CD4-positive, alpha-beta T cell (primary cell): ENCODE data around the gene RIT2. TPM values are rescaled to one million over a fixed set of nuclear protein-coding genes. Genes with fewer than 3 reads are reported as not detected.

ENCODE experiments used
- ATAC-seq: fragments of 200-7000 bp; cut with Tn5 transposase; one replicate; pipeline ENCODE4 v1.10.0; 2022; ENCODE audit warnings: mild to moderate bottlenecking; ENCODE audit not compliant: poor library complexity
- CTCF ChIA-PET: fragments of 350-600 bp; sonication (Branson Sonifier 250); formaldehyde crosslinking; loops from one replicate; lab custom pipeline; 2021; ENCODE audit warnings: antibody characterized with exemption, inconsistent platforms; lab: Charles Lee
- POLR2A ChIA-PET: fragments of 350-600 bp; sonication (Branson Sonifier 250); formaldehyde crosslinking; loops from one replicate; lab custom pipeline; 2021; ENCODE audit warnings: antibody characterized with exemption, inconsistent platforms; lab: Charles Lee
- DNase-seq, 14 experiments: peaks; one replicate each; pipeline ENCODE4 v3.0.0-alpha.2; 2013 to 2020; ENCODE audit warnings: mixed read lengths in 2 of 14
- H3K27ac ChIP-seq, 2 donors: one replicate each; pipeline versions ENCODE4 v1.5.1 to v1.7.0; 2013; ENCODE audit warnings: low read length in 2 of 2, low read depth in 1 of 2, mild to moderate bottlenecking in 1 of 2
- H3K27me3 ChIP-seq, 2 experiments: 1 replicate in 1 of 2; 2 replicates in 1 of 2; pipeline versions ENCODE4 v1.6.1 to v1.7.0; 2013; ENCODE audit warnings: low read length in 2 of 2, control low read depth in 1 of 2, mild to moderate bottlenecking in 1 of 2, moderate library complexity in 1 of 2; ENCODE audit not compliant: insufficient read depth in 2 of 2, control insufficient read depth in 1 of 2
- H3K36me3 ChIP-seq: one replicate; pipeline ENCODE4 v1.6.1; 2013; ENCODE audit warnings: low read length, control low read depth; ENCODE audit not compliant: insufficient read depth
- H3K4me1 ChIP-seq: one replicate; pipeline ENCODE4 v1.6.1; 2013; ENCODE audit warnings: low read length, control low read depth; ENCODE audit not compliant: insufficient read depth
- H3K4me3 ChIP-seq: one replicate; pipeline ENCODE4 v1.5.1; 2013; ENCODE audit warnings: mild to moderate bottlenecking, low read length, moderate library complexity
- H3K9me3 ChIP-seq, 2 experiments: 1 replicate in 1 of 2; 2 replicates in 1 of 2; pipeline versions ENCODE4 v1.6.1 to v1.7.0; 2013; ENCODE audit warnings: low read length in 2 of 2, mild to moderate bottlenecking in 2 of 2, control low read depth in 1 of 2, moderate library complexity in 1 of 2; ENCODE audit not compliant: control insufficient read depth in 1 of 2, insufficient read depth in 1 of 2
- H3K27ac Mint-ChIP-seq: one replicate; pipeline ENCODE4 v1.8.0; 2020; ENCODE audit warnings: mixed read lengths
- H3K27me3 Mint-ChIP-seq: one replicate; pipeline ENCODE4 v1.8.0; 2021; ENCODE audit warnings: mixed read lengths
- H3K36me3 Mint-ChIP-seq: one replicate; pipeline ENCODE4 v1.8.0; 2021; ENCODE audit warnings: low read depth, mixed read lengths
- H3K4me1 Mint-ChIP-seq: one replicate; pipeline ENCODE4 v1.8.0; 2021; ENCODE audit warnings: low read depth, mixed read lengths
- H3K4me3 Mint-ChIP-seq: one replicate; pipeline ENCODE4 v1.8.0; 2020; ENCODE audit warnings: mild to moderate bottlenecking, mixed read lengths
- H3K9me3 Mint-ChIP-seq: one replicate; pipeline ENCODE4 v1.8.0; 2020; ENCODE audit warnings: mixed read lengths
- CTCF ChIP-seq: fragments of 200-600 bp; IDR thresholded peaks from one replicate; pipeline ENCODE4 v1.8.0; 2022; ENCODE audit warnings: antibody characterized with exemption, mild to moderate bottlenecking
- intact Hi-C, 2 experiments: fragments of 100-400 bp; cut with DNase I in 1 of 2; cut with micrococcal nuclease in 1 of 2; formaldehyde crosslinking; loops; one replicate each; pipeline versions ENCODE4 v1.15.1 to v1.9.0; 2023 to 2025; cut with DNase I, micrococcal nuclease
- total RNA-seq, 174 experiments: library from RNA in 2 of 174; stranded (reverse) in 2 of 174; gene quantifications; one replicate each; pipeline ENCODE4 v1.2.3 and lab custom pipeline; 2021 to 2026

Gene RIT2
- total RNA-seq, 2 experiments from 2014 or later: not detected

DNA sequence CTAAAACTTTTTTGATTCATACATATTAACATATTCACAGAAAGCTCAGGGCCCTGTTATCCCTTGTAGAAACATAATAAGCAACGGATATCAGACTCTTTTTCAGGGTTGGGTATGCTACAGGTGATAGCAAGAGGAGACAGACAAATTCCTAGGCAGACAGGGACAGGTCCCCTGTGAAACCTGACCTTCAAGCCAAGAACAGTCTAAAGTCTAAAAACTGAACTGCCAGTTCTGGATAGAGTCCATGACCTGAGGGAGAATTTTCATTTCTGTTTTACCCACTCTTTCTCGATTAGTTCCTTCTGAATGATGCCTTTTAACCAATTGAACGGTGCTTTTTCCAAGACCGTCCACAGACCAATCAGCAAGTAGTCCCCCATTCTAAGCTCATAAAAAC is 54.2 kb downstream of the RIT2 start:
- ChIA-PET POLR2A (no interaction called here), CTCF (no interaction called here)
- DNase-seq (no peak), ATAC-seq (no peak)
- Mint-ChIP-seq H3K36me3 (no peaks in the 10 kb centered on the region), H3K4me3 (no peak overlapping the region), H3K27me3 (no peaks in the 10 kb centered on the region), H3K4me1 (no peaks in the 10 kb centered on the region), H3K9me3 (peaks cover 3% of the 10 kb centered on the region), H3K27ac (no peak overlapping the region)
- intact Hi-C loops: no loop called here
- Histone ChIP-seq H3K9me3 (no peaks in the 10 kb centered on the region), H3K27me3 (no peaks in the 10 kb centered on the region), H3K4me3 (no peak overlapping the region), H3K4me1 (no peaks in the 10 kb centered on the region), H3K36me3 (no peaks in the 10 kb centered on the region), H3K27ac (no peak overlapping the region)
- no peak for TF ChIP-seq CTCF

GRCh38 chr18:43060020-43060419 is 55.5 kb downstream of the RIT2 start:
- ChIA-PET CTCF (no interaction called here), POLR2A (no interaction called here)
- H3K4me1 Mint-ChIP-seq: no peaks in the 10 kb centered on the region
- no peak overlapping the region for H3K4me3 Mint-ChIP-seq
- peaks cover 3% of the 10 kb centered on the region for H3K9me3 Mint-ChIP-seq
- DNase-seq (no peak), ATAC-seq (no peak)
- H3K27ac ChIP-seq: no peak overlapping the region
- H3K27me3 Mint-ChIP-seq: no peaks in the 10 kb centered on the region
- H3K27ac Mint-ChIP-seq: no peak overlapping the region
- H3K4me3 ChIP-seq: no peak overlapping the region
- intact Hi-C loops: no loop called here
- no peak for TF ChIP-seq CTCF
- no peaks in the 10 kb centered on the region for H3K27me3 ChIP-seq
- H3K36me3 ChIP-seq: no peaks in the 10 kb centered on the region
- H3K36me3 Mint-ChIP-seq: no peaks in the 10 kb centered on the region
- H3K9me3 ChIP-seq: no peaks in the 10 kb centered on the region
- no peaks in the 10 kb centered on the region for H3K4me1 ChIP-seq

GRCh38 chr18:43054815-43055519 is 60.5 kb downstream of the RIT2 start:
- ChIA-PET POLR2A (interaction anchor here (0.6 kb wide), 1 partner anchor 21 kb away, joined by 3 read pairs; no protein-coding TSS in a partner anchor), CTCF (no interaction called here)
- no peaks in the 10 kb centered on the region for H3K27me3 ChIP-seq
- no peaks in the 10 kb centered on the region for H3K9me3 ChIP-seq
- no peak for ATAC-seq
- no peaks in the 10 kb centered on the region for H3K4me1 ChIP-seq
- Mint-ChIP-seq H3K36me3 (no peaks in the 10 kb centered on the region), H3K4me3 (no peak overlapping the region), H3K27me3 (no peaks in the 10 kb centered on the region), H3K9me3 (peaks cover 6% of the 10 kb centered on the region), H3K27ac (no peak overlapping the region), H3K4me1 (no peaks in the 10 kb centered on the region)
- no peaks in the 10 kb centered on the region for H3K36me3 ChIP-seq
- no peak overlapping the region for H3K27ac ChIP-seq
- no peak for DNase-seq
- no peak for TF ChIP-seq CTCF
- intact Hi-C loops: no loop called here
- no peak overlapping the region for H3K4me3 ChIP-seq
